ENCODE measurements around the gene ASIC1. TPM values are rescaled to one million over a fixed set of nuclear protein-coding genes. Genes with fewer than 3 reads are reported as not detected.

Gene ASIC1
- total RNA-seq, 4 donors from 2014 or later, result 0.75 to 3.0 (median 0.81) TPM

DNA sequence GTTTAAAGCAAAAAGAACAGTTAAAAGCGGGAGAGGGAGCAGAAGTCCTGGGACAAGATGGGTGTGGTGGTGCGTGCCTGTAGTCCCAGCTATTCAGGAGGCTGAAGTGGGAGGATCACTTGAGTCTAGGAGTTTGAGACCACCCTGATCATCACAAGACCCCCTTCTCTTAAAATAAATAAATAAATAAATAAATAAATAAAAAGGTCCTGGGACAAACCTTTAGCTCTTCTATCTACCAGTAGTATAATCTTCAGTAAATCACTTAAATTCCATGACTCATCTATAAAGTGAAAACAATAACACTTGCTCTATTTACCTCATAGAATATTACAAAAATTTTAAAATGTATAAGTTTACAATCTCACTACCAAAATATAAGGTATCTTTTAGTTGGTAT, 37.9 kb upstream of the ASIC1 start:
- Histone ChIP-seq H3K36me3 (peaks cover 0 to 3% (median 0%) of the 10 kb centered on the region in 4 donors), H3K9me3 (no peaks in the 10 kb centered on the region), H3K4me1 (peaks cover 3 to 22% (median 6%) of the 10 kb centered on the region in 4 donors), H3K4me3 (no peak overlapping the region), H3K27me3 (no peaks in the 10 kb centered on the region), H3K27ac (no peak overlapping the region)
- TF ChIP-seq POLR2AphosphoS5 (IDR thresholded peaks at IDR 0.05) (no peak), EP300 (IDR thresholded peaks at IDR 0.05; ENCODE audit: low read depth) (no peak), POLR2A (IDR thresholded peaks at IDR 0.05) (no peak), CTCF (IDR thresholded peaks at IDR 0.05) (no peak)
- in situ Hi-C loops (cut with MboI; ENCODE audit: low pct_ligation_motif_present in 1 of 4, low pct_unique_long_range_greater_than_20kb in 1 of 4, low sequenced_read_pairs in 3 of 4) (no loop called here), intact Hi-C loops (cut with DNase I; ENCODE audit: low total_unique reads) (no loop called here)
- DNase-seq, result no peak
- WGBS, 2 donors (ENCODE audit: low coverage in 1 of 2), result 98 to 100% methylated on average over 2 of the region's 2 CpGs

- DNase-seq, result no peak
- WGBS, 2 donors (ENCODE audit: low coverage in 1 of 2), result 68% methylated on average over 4 of the region's 4 CpGs
- in situ Hi-C loops (cut with MboI; ENCODE audit: low pct_ligation_motif_present in 1 of 4, low pct_unique_long_range_greater_than_20kb in 1 of 4, low sequenced_read_pairs in 3 of 4) (no loop called here), intact Hi-C loops (cut with DNase I; ENCODE audit: low total_unique reads) (no loop called here)
- no peak overlapping the region for H3K4me3 ChIP-seq
- H3K27ac ChIP-seq, result peak overlapping the region; percentile 12 to 54 (median 30)
- H3K9me3 ChIP-seq, result no peaks in the 10 kb centered on the region
- TF ChIP-seq CTCF (IDR thresholded peaks at IDR 0.05) (no peak), POLR2AphosphoS5 (IDR thresholded peaks at IDR 0.05) (no peak), POLR2A (IDR thresholded peaks at IDR 0.05) (no peak), EP300 (IDR thresholded peaks at IDR 0.05; ENCODE audit: low read depth) (no peak)
- H3K4me1 ChIP-seq, result peaks cover 7 to 29% (median 13%) of the 10 kb centered on the region in 4 donors
- H3K27me3 ChIP-seq, result no peaks in the 10 kb centered on the region
- H3K36me3 ChIP-seq, result no peaks in the 10 kb centered on the region
Observed at GRCh38 chr12:50021031-50021430, 36.4 kb upstream of the ASIC1 start.

DNA sequence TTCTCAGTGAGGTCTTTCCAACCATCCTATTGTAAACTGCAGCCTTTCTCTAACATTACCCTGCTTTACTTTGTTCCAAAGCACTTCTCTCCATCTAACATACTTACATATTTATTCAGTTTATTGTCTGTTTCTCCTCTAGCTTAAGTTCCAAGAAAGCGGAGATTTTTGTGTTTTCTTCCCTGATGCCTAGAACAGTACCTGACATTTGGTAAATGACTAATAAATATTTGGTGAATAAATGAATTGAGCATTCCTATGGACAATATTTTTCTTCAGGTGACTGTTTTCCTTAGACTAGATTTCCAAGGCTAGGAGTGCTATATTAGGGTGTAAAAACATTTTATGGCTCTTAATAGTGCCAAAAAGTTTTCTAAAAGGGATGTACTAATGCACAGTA, 34.5 kb upstream of the ASIC1 start:
- DNase-seq, result no peak
- Histone ChIP-seq H3K4me1 (peaks cover 7 to 18% (median 13%) of the 10 kb centered on the region in 4 donors), H3K9me3 (no peaks in the 10 kb centered on the region), H3K27ac (no peak overlapping the region), H3K4me3 (no peak overlapping the region), H3K36me3 (no peaks in the 10 kb centered on the region), H3K27me3 (no peaks in the 10 kb centered on the region)
- 100% methylated on average over 1 of the region's 1 CpG for WGBS, 2 donors (ENCODE audit: low coverage in 1 of 2)
- in situ Hi-C loops (cut with MboI; ENCODE audit: low pct_ligation_motif_present in 1 of 4, low pct_unique_long_range_greater_than_20kb in 1 of 4, low sequenced_read_pairs in 3 of 4), result no loop called here
- intact Hi-C loops (cut with DNase I; ENCODE audit: low total_unique reads), result no loop called here
- TF ChIP-seq POLR2AphosphoS5 (IDR thresholded peaks at IDR 0.05) (no peak), POLR2A (IDR thresholded peaks at IDR 0.05) (no peak), CTCF (IDR thresholded peaks at IDR 0.05) (no peak), EP300 (IDR thresholded peaks at IDR 0.05; ENCODE audit: low read depth) (no peak)

DNA sequence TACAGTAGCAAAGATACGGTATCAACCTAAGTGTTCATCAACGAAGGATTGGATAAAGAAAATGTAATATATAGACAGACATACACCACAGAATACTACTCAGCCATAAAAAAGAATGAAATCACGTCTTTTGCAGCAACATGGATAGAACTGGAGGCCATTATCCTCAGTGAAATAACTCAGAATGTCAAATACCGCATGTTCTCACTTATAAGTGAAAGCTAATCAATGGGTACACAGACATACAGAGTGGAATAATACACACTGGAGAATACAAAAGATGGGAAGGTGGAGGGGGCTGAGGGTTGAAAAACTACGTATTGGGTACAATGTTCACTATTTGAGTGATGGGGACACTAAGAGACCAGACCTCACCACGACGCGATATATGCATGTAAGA, 33.2 kb upstream of the ASIC1 start:
- 70 to 76% methylated on average over 8 of the region's 8 CpGs for whole genome bisulfite sequencing, 2 donors (ENCODE audit: low coverage in 1 of 2)
- Histone ChIP-seq H3K36me3 (no peaks in the 10 kb centered on the region), H3K4me3 (peak overlapping the region in 2 of 4 donors; percentile 75 to 82), H3K4me1 (peaks cover 7 to 15% (median 12%) of the 10 kb centered on the region in 4 donors), H3K27me3 (no peaks in the 10 kb centered on the region), H3K27ac (no peak overlapping the region), H3K9me3 (no peaks in the 10 kb centered on the region)
- TF ChIP-seq CTCF (IDR thresholded peaks at IDR 0.05), result no peak
- intact Hi-C loops (cut with DNase I; ENCODE audit: low total_unique reads), result no loop called here
- in situ Hi-C loops (cut with MboI; ENCODE audit: low pct_ligation_motif_present in 1 of 4, low pct_unique_long_range_greater_than_20kb in 1 of 4, low sequenced_read_pairs in 3 of 4), result no loop called here
- no peak for DNase-seq
